H9 (cell line): ENCODE measurements around the gene CES2. TPM values are rescaled to one million over a fixed set of nuclear protein-coding genes. Genes with fewer than 3 reads are reported as not detected.

Experiments
- DNase-seq: peaks from one replicate; pipeline ENCODE4 v3.0.0-alpha.2; 2017
- H2AFZ ChIP-seq: one replicate; pipeline ENCODE4 v1.6.1; 2013; ENCODE audit warnings: mild to moderate bottlenecking, low read length, control low read depth, moderate library complexity
- H2AK5ac ChIP-seq: 2 replicates; pipeline ENCODE4 v1.6.1; 2013; ENCODE audit warnings: low read length, control low read depth, mixed read lengths; ENCODE audit not compliant: insufficient read length
- H2BK120ac ChIP-seq: one replicate; pipeline ENCODE4 v1.6.1; 2013; ENCODE audit warnings: low read depth, mild to moderate bottlenecking, low read length, control low read depth, inconsistent platforms; ENCODE audit not compliant: poor library complexity, severe bottlenecking
- H2BK12ac ChIP-seq: 2 replicates; pipeline ENCODE4 v1.6.1; 2013; ENCODE audit warnings: low read length, control low read depth, mixed read lengths, low read depth; ENCODE audit not compliant: insufficient read length
- H2BK15ac ChIP-seq: 2 replicates; pipeline ENCODE4 v1.6.1; 2013; ENCODE audit warnings: low read depth, low read length, control low read depth
- H2BK20ac ChIP-seq: one replicate; pipeline ENCODE4 v1.6.1; 2013; ENCODE audit warnings: low read depth, mild to moderate bottlenecking, low read length, control low read depth, inconsistent platforms; ENCODE audit not compliant: poor library complexity, severe bottlenecking
- H2BK5ac ChIP-seq: 2 replicates; pipeline ENCODE4 v1.6.1; 2013; ENCODE audit warnings: low read length, control low read depth, mixed read lengths; ENCODE audit not compliant: insufficient read length
- H3K14ac ChIP-seq: 2 replicates; pipeline ENCODE4 v1.6.1; 2013; ENCODE audit warnings: low read length, control low read depth; ENCODE audit not compliant: insufficient read depth
- H3K18ac ChIP-seq: 2 replicates; pipeline ENCODE4 v1.6.1; 2013; ENCODE audit warnings: low read depth, mild to moderate bottlenecking, mixed read lengths, low read length, control low read depth; ENCODE audit not compliant: insufficient read length
- H3K23ac ChIP-seq: 2 replicates; pipeline ENCODE4 v1.6.1; 2013; ENCODE audit warnings: low read length, control low read depth, mixed read lengths, low read depth; ENCODE audit not compliant: insufficient read length
- H3K23me2 ChIP-seq: 2 replicates; pipeline ENCODE4 v1.6.1; 2013; ENCODE audit warnings: low read depth, mild to moderate bottlenecking, mixed read lengths, low read length, control low read depth; ENCODE audit not compliant: insufficient read length, poor library complexity, severe bottlenecking
- H3K27ac ChIP-seq: 2 replicates; pipeline ENCODE4 v1.5.1; 2013; ENCODE audit warnings: low read length, control low read depth, mixed read lengths, low read depth; ENCODE audit not compliant: insufficient read length
- H3K27me3 ChIP-seq: 2 replicates; pipeline ENCODE4 v1.6.1; 2013; ENCODE audit warnings: low read length, control low read depth, inconsistent platforms; ENCODE audit not compliant: insufficient read depth
- H3K4ac ChIP-seq: 2 replicates; pipeline ENCODE4 v1.6.1; 2013; ENCODE audit warnings: low read depth, mild to moderate bottlenecking, control low read depth, inconsistent platforms, low read length, moderate library complexity
- H3K4me1 ChIP-seq: 2 replicates; pipeline ENCODE4 v1.6.1; 2013; ENCODE audit warnings: low read length, control low read depth, inconsistent platforms; ENCODE audit not compliant: insufficient read depth
- H3K4me2 ChIP-seq: 2 replicates; pipeline ENCODE4 v1.6.1; 2013; ENCODE audit warnings: low read length, control low read depth, mixed read lengths; ENCODE audit not compliant: insufficient read length, insufficient read depth
- H3K56ac ChIP-seq: 2 replicates; pipeline ENCODE4 v1.6.1; 2013; ENCODE audit warnings: low read depth, mild to moderate bottlenecking, mixed read lengths, low read length, control low read depth; ENCODE audit not compliant: insufficient read length
- H3K79me1 ChIP-seq: 2 replicates; pipeline ENCODE4 v1.6.1; 2013; ENCODE audit warnings: low read depth, mild to moderate bottlenecking, moderate library complexity, low read length, control low read depth, inconsistent platforms; ENCODE audit not compliant: insufficient read depth, poor library complexity, severe bottlenecking
- H3K79me2 ChIP-seq: 2 replicates; pipeline ENCODE4 v1.6.1; 2013; ENCODE audit warnings: low read length, control low read depth, inconsistent platforms; ENCODE audit not compliant: insufficient read depth
- H3K9ac ChIP-seq: 2 replicates; pipeline ENCODE4 v1.6.1; 2013; ENCODE audit warnings: low read length, control low read depth, mixed read lengths; ENCODE audit not compliant: insufficient read length; ENCODE audit errors: extremely low read depth
- H3K9me3 ChIP-seq: one replicate; pipeline ENCODE4 v1.6.1; 2013; ENCODE audit warnings: low read depth, low read length, inconsistent platforms; ENCODE audit not compliant: control insufficient read depth
- H3T11ph ChIP-seq: one replicate; pipeline ENCODE4 v1.6.1; 2013; ENCODE audit warnings: mild to moderate bottlenecking, low read length, control low read depth, inconsistent platforms
- H4K20me1 ChIP-seq: one replicate; pipeline ENCODE4 v1.6.1; 2013; ENCODE audit not compliant: control insufficient read depth, insufficient read length, insufficient read depth
- H4K5ac ChIP-seq: 2 replicates; pipeline ENCODE4 v1.6.1; 2013; ENCODE audit warnings: low read depth, mild to moderate bottlenecking, mixed read lengths, low read length, control low read depth; ENCODE audit not compliant: insufficient read length
- H4K8ac ChIP-seq: replicated peaks from 2 replicates; pipeline ENCODE4 v1.6.1; 2013; ENCODE audit warnings: low read length, control low read depth, mixed read lengths, low read depth; ENCODE audit not compliant: insufficient read length
- H4K91ac ChIP-seq: 2 replicates; pipeline ENCODE4 v1.6.1; 2013; ENCODE audit warnings: low read depth, mild to moderate bottlenecking, moderate library complexity, mixed read lengths, low read length, control low read depth; ENCODE audit not compliant: insufficient read length
- H3K27ac Mint-ChIP-seq, 3 experiments: 2 replicates in 2 of 3; 3 replicates in 1 of 3; pipeline ENCODE4 v1.8.0; 2020 to 2021; ENCODE audit warnings: mixed read lengths in 3 of 3, mild to moderate bottlenecking in 1 of 3, moderate library complexity in 1 of 3
- H3K27me3 Mint-ChIP-seq: 2 replicates; pipeline ENCODE4 v1.8.0; 2021; ENCODE audit warnings: low read depth, mild to moderate bottlenecking, moderate library complexity, mixed read lengths
- H3K36me3 Mint-ChIP-seq, 3 experiments: 2 replicates in 2 of 3; 3 replicates in 1 of 3; pipeline ENCODE4 v1.8.0; 2020 to 2021; ENCODE audit warnings: low read depth in 3 of 3, mixed read lengths in 3 of 3; ENCODE audit not compliant: insufficient read depth in 1 of 3
- H3K4me1 Mint-ChIP-seq, 2 experiments: 2 replicates each; pipeline ENCODE4 v1.8.0; 2020; ENCODE audit warnings: mixed read lengths in 2 of 2
- H3K4me3 Mint-ChIP-seq, 2 experiments: 2 replicates in 1 of 2; 3 replicates in 1 of 2; pipeline ENCODE4 v1.8.0; 2020 to 2021; ENCODE audit warnings: mild to moderate bottlenecking in 2 of 2, mixed read lengths in 2 of 2, moderate library complexity in 1 of 2
- H3K9me3 Mint-ChIP-seq, 2 experiments: 2 replicates in 1 of 2; 3 replicates in 1 of 2; pipeline ENCODE4 v1.8.0; 2020; ENCODE audit warnings: mild to moderate bottlenecking in 2 of 2, mixed read lengths in 2 of 2, moderate library complexity in 1 of 2
- CTCF ChIP-seq: fragments of 200-600 bp; sonication (generic); conservative IDR thresholded peaks from 3 replicates; pipeline ENCODE4 v1.8.0; 2021; ENCODE audit warnings: antibody characterized with exemption, mild to moderate bottlenecking
- WGBS: extraction: QIAGEN DNeasy Blood & Tissue Kit; methylation state at CpG from one replicate; pipeline ENCODE4 v1.1.7; 2013; ENCODE audit warnings: missing lambda C conversion rate, low lambda C conversion rate, mixed read lengths; ENCODE audit not compliant: insufficient read length; ENCODE audit errors: extremely low coverage; 5-methylcytosine and 5-hydroxymethylcytosine counted together
- total RNA-seq: library from RNA; stranded (reverse); gene quantifications from 2 replicates; pipeline ENCODE4 v1.2.1, GENCODE V29; 2021

Gene CES2
- total RNA-seq, 1 experiment from 2014 or later: 28.2 TPM

- Histone ChIP-seq H2BK15ac (no peak within 1 kb of the TSS), H3T11ph (no peak within 1 kb of the TSS), H3K27ac (no peak within 1 kb of the TSS), H3K4ac (no peak within 1 kb of the TSS), H3K23ac (no peak within 1 kb of the TSS), H2BK5ac (no peak within 1 kb of the TSS), H3K9me3 (no peaks in the 10 kb centered on the region), H4K5ac (no peak within 1 kb of the TSS), H3K79me1 (no peaks in the 10 kb centered on the region), H2AK5ac (no peak within 1 kb of the TSS), H3K27me3 (no peaks in the 10 kb centered on the region), H4K20me1 (no peaks in the 10 kb centered on the region), H3K23me2 (no peaks in the 10 kb centered on the region), H3K79me2 (no peaks in the 10 kb centered on the region), H2BK20ac (no peak within 1 kb of the TSS), H4K91ac (no peak within 1 kb of the TSS), H2AFZ (no peak within 1 kb of the TSS), H3K9ac (no peak within 1 kb of the TSS), H2BK120ac (no peak within 1 kb of the TSS), H3K14ac (peak within 1 kb of the TSS; percentile 72; the same call in 1 of the 2 replicates), H3K18ac (no peak within 1 kb of the TSS), H4K8ac (no peak within 1 kb of the TSS), H3K4me2 (peak within 1 kb of the TSS; percentile 10), H2BK12ac (no peak within 1 kb of the TSS), H3K56ac (no peak within 1 kb of the TSS), H3K4me1 (no peaks in the 10 kb centered on the region)
- H3K9me3 Mint-ChIP-seq: no peaks in the 10 kb centered on the region
- H3K36me3 Mint-ChIP-seq: no peaks in the 10 kb centered on the region; a peak in 1 of 7 replicates
- peak; percentile 93 for DNase-seq
- peaks cover 14% of the 10 kb centered on the region for H3K27me3 Mint-ChIP-seq
- peak; percentile 99 for TF ChIP-seq CTCF
- H3K4me3 Mint-ChIP-seq: peak within 1 kb of the TSS; percentile 61 to 79
- peak within 1 kb of the TSS in 2 of 3 experiments; percentile 22 to 61; a peak in 3 of 7 replicates for H3K27ac Mint-ChIP-seq
- peaks cover 4 to 15% of the 10 kb centered on the region in 2 experiments for H3K4me1 Mint-ChIP-seq
- WGBS: no CpG with 5 or more reads among the region's 16 CpGs
Measured at GRCh38 chr16:66961065-66961744, 25.9 kb downstream of the CES2 start, which contains the start of gene CES3. Gene CES3, plus strand, starts transcription at chr16:66961266. Its CDS starts 42 bp downstream, at chr16:66961308.
